BJ (cell line): ENCODE results near the gene RALGAPA1. TPM values are rescaled to one million over a fixed set of nuclear protein-coding genes. Genes with fewer than 3 reads are reported as not detected.
"Not testable (repeated sequence)": the region's sequence is repeated elsewhere in the genome, so short reads cannot be mapped to it uniquely, and the experiment has no call there.

Source experiments
- CTCF ChIA-PET: fragments of 350-600 bp; formaldehyde crosslinking; extraction: SDS; loops from one replicate; lab custom pipeline; 2021; ENCODE audit warnings: antibody characterized with exemption, inconsistent platforms; lab: Yijun Ruan, JAX
- POLR2A ChIA-PET: fragments of 300-600 bp; sonication (Branson Sonifier 250); formaldehyde crosslinking; extraction: SDS; loops from one replicate; lab custom pipeline; 2021; ENCODE audit warnings: antibody characterized with exemption; lab: Charles Lee
- DNase-seq: peaks from one replicate; pipeline ENCODE4 v3.0.0-alpha.2; 2011; ENCODE audit warnings: low read depth
- H3K27me3 ChIP-seq: 2 replicates; pipeline ENCODE4 v1.6.0; 2011; ENCODE audit warnings: low read length; ENCODE audit not compliant: control insufficient read depth, insufficient read depth
- H3K36me3 ChIP-seq: 2 replicates; pipeline ENCODE4 v1.5.1; 2011; ENCODE audit warnings: low read length; ENCODE audit not compliant: control insufficient read depth, insufficient read depth
- H3K4me3 ChIP-seq: 2 replicates; pipeline ENCODE4 v1.5.1; 2011; ENCODE audit warnings: low read depth, mild to moderate bottlenecking, control low read depth, low read length
- CTCF ChIP-seq: IDR thresholded peaks from 2 replicates; pipeline ENCODE4 v1.5.1; 2011; ENCODE audit warnings: low read depth, mild to moderate bottlenecking, control low read depth, inconsistent platforms, low read length, moderate library complexity; ENCODE audit not compliant: insufficient read depth
- polyA plus RNA-seq: library from polyadenylated mRNA; depleted of rRNA; stranded (reverse); fragments of >200 nt; gene quantifications from 2 replicates; pipeline ENCODE4 v1.2.3, GENCODE V29; 2011

The RALGAPA1 gene
- polyA plus RNA-seq, 1 experiment, result 4.7 TPM

GRCh38 chr14:35797796-35798195 lies 11.3 kb downstream of the RALGAPA1 start:
- Histone ChIP-seq H3K36me3 (no peaks in the 10 kb centered on the region), H3K27me3 (no peaks in the 10 kb centered on the region), H3K4me3 (no peak overlapping the region)
- no peak for TF ChIP-seq CTCF
- ChIA-PET CTCF (interaction anchor here (0.7 to 0.8 kb wide), 2 partner anchors 16 to 22 kb away, joined by 3 read pairs; no protein-coding TSS in a partner anchor), POLR2A (no interaction called here)
- no peak for DNase-seq

- DNase-seq, result no peak
Measured at GRCh38 chr14:35789651-35790050, 19.4 kb downstream of the RALGAPA1 start.

GRCh38 chr14:35786856-35787255 lies 22.2 kb downstream of the RALGAPA1 start:
- TF ChIP-seq CTCF, result no peak
- H3K27me3 ChIP-seq, result no peaks in the 10 kb centered on the region
- CTCF ChIA-PET, result interaction anchor here (0.6 to 1.2 kb wide), 3 partner anchors 11 to 1204 kb away, joined by 3 to 4 read pairs (median 3); no protein-coding TSS in a partner anchor
- H3K36me3 ChIP-seq, result no peaks in the 10 kb centered on the region
- POLR2A ChIA-PET, result no interaction called here
- no peak for DNase-seq
- no peak overlapping the region for H3K4me3 ChIP-seq

More at GRCh38 chr14:35789651-35790050, 19.4 kb downstream of the RALGAPA1 start:
- TF ChIP-seq CTCF, result no peak
- Histone ChIP-seq H3K4me3 (no peak overlapping the region), H3K36me3 (no peaks in the 10 kb centered on the region), H3K27me3 (no peaks in the 10 kb centered on the region)
- ChIA-PET CTCF (no interaction called here), POLR2A (no interaction called here)

- no peak for TF ChIP-seq CTCF
- ChIA-PET CTCF (no interaction called here), POLR2A (no interaction called here)
- Histone ChIP-seq H3K36me3 (no peaks in the 10 kb centered on the region), H3K4me3 (no peak overlapping the region), H3K27me3 (no peaks in the 10 kb centered on the region)
- DNase-seq, result no peak
Measured at GRCh38 chr14:35783699-35784098, 25.4 kb downstream of the RALGAPA1 start.

GRCh38 chr14:35779368-35779767 lies 29.7 kb downstream of the RALGAPA1 start:
- Histone ChIP-seq H3K36me3 (no peaks in the 10 kb centered on the region), H3K4me3 (no peak overlapping the region), H3K27me3 (no peaks in the 10 kb centered on the region)
- no peak for TF ChIP-seq CTCF
- POLR2A ChIA-PET, result no interaction called here
- DNase-seq, result no peak
- CTCF ChIA-PET, result no interaction called here

GRCh38 chr14:35777550-35777949 lies 31.5 kb downstream of the RALGAPA1 start:
- DNase-seq, CTCF ChIA-PET, H3K27me3 ChIP-seq, H3K4me3 ChIP-seq, POLR2A ChIA-PET, H3K36me3 ChIP-seq: not testable (repeated sequence)
